SKM-1 treated with dmso at 0.1 percent for 144 hours (cell line): ENCODE measurements around the gene RTN4.

Source experiments
- DNase-seq: peaks from one replicate; lab custom pipeline; 2025; ENCODE audit not compliant: unreplicated experiment; lab: John Stamatoyannopoulos, UW

Gene RTN4

GRCh38 chr2:54955358-54956110 lies 94.7 kb downstream of the RTN4 start:
- DNase-seq = no peak

GRCh38 chr2:54954705-54955357 lies 95.4 kb downstream of the RTN4 start:
- no peak for DNase-seq

GRCh38 chr2:54954158-54954557 lies 96.1 kb downstream of the RTN4 start:
- no peak for DNase-seq

- DNase-seq = no peak
Measured at GRCh38 chr2:54952978-54953456, 97.2 kb downstream of the RTN4 start.

- no peak for DNase-seq
Measured at GRCh38 chr2:54952425-54952824, 97.8 kb downstream of the RTN4 start.

GRCh38 chr2:54950811-54951210 lies 99.4 kb downstream of the RTN4 start:
- no peak for DNase-seq

GRCh38 chr2:54949431-54949830 lies 100.8 kb downstream of the RTN4 start:
- DNase-seq = no peak

GRCh38 chr2:54948120-54948519 lies 102.1 kb downstream of the RTN4 start:
- no peak for DNase-seq

- DNase-seq = no peak
Measured at GRCh38 chr2:54947646-54948045, 102.6 kb downstream of the RTN4 start.

GRCh38 chr2:54947136-54947535 lies 103.1 kb downstream of the RTN4 start:
- DNase-seq = no peak

GRCh38 chr2:54946220-54946805 lies 103.9 kb downstream of the RTN4 start:
- DNase-seq = no peak

- DNase-seq = no peak
Measured at GRCh38 chr2:54945391-54946219, 104.6 kb downstream of the RTN4 start.

- DNase-seq = no peak
Measured at GRCh38 chr2:54944724-54945326, 105.4 kb downstream of the RTN4 start.

GRCh38 chr2:54942373-54942772 lies 107.9 kb downstream of the RTN4 start:
- no peak for DNase-seq

GRCh38 chr2:54941248-54941984 lies 108.8 kb downstream of the RTN4 start:
- DNase-seq = no peak

- no peak for DNase-seq
Measured at GRCh38 chr2:54940723-54941122, 109.5 kb downstream of the RTN4 start.

GRCh38 chr2:54939446-54940118 lies 110.7 kb downstream of the RTN4 start:
- DNase-seq = no peak

GRCh38 chr2:54936766-54937165 lies 113.5 kb downstream of the RTN4 start:
- no peak for DNase-seq

GRCh38 chr2:54935389-54935788 lies 114.9 kb downstream of the RTN4 start:
- DNase-seq = no peak

- no peak for DNase-seq
Measured at GRCh38 chr2:54931473-54931872, 118.8 kb downstream of the RTN4 start.
